ENCODE measurements around the gene MICU2. TPM values are rescaled to one million over a fixed set of nuclear protein-coding genes. Genes with fewer than 3 reads are reported as not detected.

Gene MICU2
- total and polyA plus RNA-seq, 2 of the 13 experiments (the other 11 are each of a cell fraction or from before 2014, with no cell fraction given) = 31.7 to 42.4 TPM

GRCh38 chr13:21458813-21459701, 144.9 kb downstream of the MICU2 start, which contains the start of gene ZDHHC20 (continued):
- TF ChIP-seq ZNF414 (CRISPR knock-in tag; IDR thresholded peaks at IDR 0.05) (no peak), ZNF230 (CRISPR knock-in tag; IDR thresholded peaks at IDR 0.05) (no peak), KAT8 (CRISPR knock-in tag; IDR thresholded peaks at IDR 0.05) (no peak), MXI1 (IDR thresholded peaks at IDR 0.05; ENCODE audit: borderline replicate concordance, low read depth, low read length) (no peak; the same call in 2 of the 3 replicates), ETV5 (CRISPR knock-in tag; IDR thresholded peaks at IDR 0.05; ENCODE audit: borderline replicate concordance) (no peak), POLR2AphosphoS5 (IDR thresholded peaks at IDR 0.05; ENCODE audit: low read depth, low read length) (peak; percentile 71), RFXANK (CRISPR knock-in tag; IDR thresholded peaks at IDR 0.05) (no peak), ZBTB21 (CRISPR knock-in tag; IDR thresholded peaks at IDR 0.05) (no peak), CSRNP2 (CRISPR knock-in tag; conservative IDR thresholded peaks at IDR 0.05; ENCODE audit: low read depth) (no peak), MAZ (IDR thresholded peaks at IDR 0.05; ENCODE audit: borderline replicate concordance, low read depth, low read length) (peak; percentile 40; the same call in 1 of the 2 replicates), MAZ (CRISPR knock-in tag; IDR thresholded peaks at IDR 0.05; ENCODE audit: low read depth) (no peak), MLXIP (CRISPR knock-in tag; IDR thresholded peaks at IDR 0.05; ENCODE audit: borderline replicate concordance) (no peak), DMTF1 (CRISPR knock-in tag; IDR thresholded peaks at IDR 0.05) (no peak), ZFP36 (IDR thresholded peaks at IDR 0.05; ENCODE audit: borderline replicate concordance, low read depth, low read length, partially characterized antibody) (no peak), ZNF234 (CRISPR knock-in tag; conservative IDR thresholded peaks at IDR 0.05) (0 out of 2 replicates have a peak, but pooled peaks have one; percentile 43), POGK (CRISPR knock-in tag; conservative IDR thresholded peaks at IDR 0.05) (peak; percentile 63; the same call in 1 of the 2 replicates), PLRG1 (conservative IDR thresholded peaks at IDR 0.05) (no peak), KMT2A (CRISPR knock-in tag; IDR thresholded peaks at IDR 0.05) (peak; percentile 63)

Measured in HepG2 (cell line).